ENCODE results near the gene RYR3.

DNA sequence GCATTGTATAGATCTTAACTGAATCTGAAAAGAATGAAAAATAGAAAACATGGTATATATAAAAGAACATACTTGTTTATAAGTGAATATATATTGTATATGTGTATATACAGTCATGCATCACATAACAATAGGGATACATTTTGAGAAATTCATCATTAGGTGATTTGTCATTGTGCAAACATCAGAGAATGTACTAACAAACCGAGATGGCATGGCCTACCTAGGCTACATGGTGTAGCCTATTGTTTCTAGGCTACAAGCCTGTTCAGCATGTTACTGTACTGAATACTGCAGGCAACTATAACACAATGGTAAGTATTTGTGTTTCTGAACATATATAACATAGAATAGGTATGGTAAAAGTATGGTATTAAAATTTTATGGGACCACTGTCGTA, 592.9 kb downstream of the RYR3 start:
- TF ChIP-seq, protein P1, sequence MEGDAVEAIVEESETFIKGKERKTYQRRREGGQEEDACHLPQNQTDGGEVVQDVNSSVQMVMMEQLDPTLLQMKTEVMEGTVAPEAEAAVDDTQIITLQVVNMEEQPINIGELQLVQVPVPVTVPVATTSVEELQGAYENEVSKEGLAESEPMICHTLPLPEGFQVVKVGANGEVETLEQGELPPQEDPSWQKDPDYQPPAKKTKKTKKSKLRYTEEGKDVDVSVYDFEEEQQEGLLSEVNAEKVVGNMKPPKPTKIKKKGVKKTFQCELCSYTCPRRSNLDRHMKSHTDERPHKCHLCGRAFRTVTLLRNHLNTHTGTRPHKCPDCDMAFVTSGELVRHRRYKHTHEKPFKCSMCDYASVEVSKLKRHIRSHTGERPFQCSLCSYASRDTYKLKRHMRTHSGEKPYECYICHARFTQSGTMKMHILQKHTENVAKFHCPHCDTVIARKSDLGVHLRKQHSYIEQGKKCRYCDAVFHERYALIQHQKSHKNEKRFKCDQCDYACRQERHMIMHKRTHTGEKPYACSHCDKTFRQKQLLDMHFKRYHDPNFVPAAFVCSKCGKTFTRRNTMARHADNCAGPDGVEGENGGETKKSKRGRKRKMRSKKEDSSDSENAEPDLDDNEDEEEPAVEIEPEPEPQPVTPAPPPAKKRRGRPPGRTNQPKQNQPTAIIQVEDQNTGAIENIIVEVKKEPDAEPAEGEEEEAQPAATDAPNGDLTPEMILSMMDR (IDR thresholded peaks at IDR 0.05), result no peak
- TF ChIP-seq POLR2A (IDR thresholded peaks at IDR 0.05), result no peak
